ENCODE measurements around the gene EPHA8. TPM values are rescaled to one million over a fixed set of nuclear protein-coding genes. Genes with fewer than 3 reads are reported as not detected.

EPHA8 gene
- polyA plus RNA-seq, 1 experiment: not detected

GRCh38 chr1:22619798-22620197 is 56.5 kb downstream of the EPHA8 start:
- peaks cover 37% of the 10 kb centered on the region for H3K27me3 ChIP-seq (ENCODE audit: control insufficient read depth, insufficient read depth, low read length)
- ChIA-PET CTCF (no interaction called here), POLR2A (no interaction called here)
- no peaks in the 10 kb centered on the region for H3K9me3 ChIP-seq (ENCODE audit: control insufficient read depth, insufficient read depth, low read length)
- no peak overlapping the region for H3K4me3 ChIP-seq (ENCODE audit: low read depth, low read length)
- DNase-seq (ENCODE audit: low read depth, low spot score): no peak
- H3K27ac ChIP-seq (ENCODE audit: low read depth, low read length): no peak overlapping the region
- TF ChIP-seq, protein P1, sequence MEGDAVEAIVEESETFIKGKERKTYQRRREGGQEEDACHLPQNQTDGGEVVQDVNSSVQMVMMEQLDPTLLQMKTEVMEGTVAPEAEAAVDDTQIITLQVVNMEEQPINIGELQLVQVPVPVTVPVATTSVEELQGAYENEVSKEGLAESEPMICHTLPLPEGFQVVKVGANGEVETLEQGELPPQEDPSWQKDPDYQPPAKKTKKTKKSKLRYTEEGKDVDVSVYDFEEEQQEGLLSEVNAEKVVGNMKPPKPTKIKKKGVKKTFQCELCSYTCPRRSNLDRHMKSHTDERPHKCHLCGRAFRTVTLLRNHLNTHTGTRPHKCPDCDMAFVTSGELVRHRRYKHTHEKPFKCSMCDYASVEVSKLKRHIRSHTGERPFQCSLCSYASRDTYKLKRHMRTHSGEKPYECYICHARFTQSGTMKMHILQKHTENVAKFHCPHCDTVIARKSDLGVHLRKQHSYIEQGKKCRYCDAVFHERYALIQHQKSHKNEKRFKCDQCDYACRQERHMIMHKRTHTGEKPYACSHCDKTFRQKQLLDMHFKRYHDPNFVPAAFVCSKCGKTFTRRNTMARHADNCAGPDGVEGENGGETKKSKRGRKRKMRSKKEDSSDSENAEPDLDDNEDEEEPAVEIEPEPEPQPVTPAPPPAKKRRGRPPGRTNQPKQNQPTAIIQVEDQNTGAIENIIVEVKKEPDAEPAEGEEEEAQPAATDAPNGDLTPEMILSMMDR (IDR thresholded peaks at IDR 0.05; ENCODE audit: low read depth, low read length): no peak

GRCh38 chr1:22621761-22622160 is 58.5 kb downstream of the EPHA8 start:
- Histone ChIP-seq H3K9me3 (ENCODE audit: control insufficient read depth, insufficient read depth, low read length) (no peaks in the 10 kb centered on the region), H3K27me3 (ENCODE audit: control insufficient read depth, insufficient read depth, low read length) (peaks cover 42% of the 10 kb centered on the region), H3K4me3 (ENCODE audit: low read depth, low read length) (no peak overlapping the region), H3K27ac (ENCODE audit: low read depth, low read length) (no peak overlapping the region)
- TF ChIP-seq, protein P1 (IDR thresholded peaks at IDR 0.05; ENCODE audit: low read depth, low read length): no peak
- no peak for DNase-seq (ENCODE audit: low read depth, low spot score)
- ChIA-PET CTCF (no interaction called here), POLR2A (no interaction called here)

- H3K27me3 ChIP-seq (ENCODE audit: control insufficient read depth, insufficient read depth, low read length): peaks cover 38% of the 10 kb centered on the region
- no peak for DNase-seq (ENCODE audit: low read depth, low spot score)
Measured at GRCh38 chr1:22625262-22625925, 62.1 kb downstream of the EPHA8 start.

GRCh38 chr1:22626237-22627157 is 63.2 kb downstream of the EPHA8 start:
- CTCF ChIA-PET: interaction anchor here (0.9 kb wide), 1 partner anchor 16 kb away, joined by 5 read pairs; no protein-coding TSS in a partner anchor
- H3K27ac ChIP-seq (ENCODE audit: low read depth, low read length): no peak overlapping the region
- H3K9me3 ChIP-seq (ENCODE audit: control insufficient read depth, insufficient read depth, low read length): no peaks in the 10 kb centered on the region
- H3K27me3 ChIP-seq (ENCODE audit: control insufficient read depth, insufficient read depth, low read length): peaks cover 39% of the 10 kb centered on the region
- no peak overlapping the region for H3K4me3 ChIP-seq (ENCODE audit: low read depth, low read length)
- POLR2A ChIA-PET: no interaction called here
- no peak for DNase-seq (ENCODE audit: low read depth, low spot score)
- TF ChIP-seq, protein P1 (IDR thresholded peaks at IDR 0.05; ENCODE audit: low read depth, low read length): no peak

More at GRCh38 chr1:22625262-22625925, 62.1 kb downstream of the EPHA8 start:
- Histone ChIP-seq H3K27ac (ENCODE audit: low read depth, low read length) (no peak overlapping the region), H3K4me3 (ENCODE audit: low read depth, low read length) (no peak overlapping the region), H3K9me3 (ENCODE audit: control insufficient read depth, insufficient read depth, low read length) (no peaks in the 10 kb centered on the region)
- TF ChIP-seq, protein P1 (IDR thresholded peaks at IDR 0.05; ENCODE audit: low read depth, low read length): no peak
- ChIA-PET POLR2A (no interaction called here), CTCF (no interaction called here)

- POLR2A ChIA-PET: no interaction called here
Measured at GRCh38 chr1:22627331-22627730, 64.0 kb downstream of the EPHA8 start.

More at GRCh38 chr1:22627331-22627730, 64.0 kb downstream of the EPHA8 start:
- Histone ChIP-seq H3K27me3 (ENCODE audit: control insufficient read depth, insufficient read depth, low read length) (peaks cover 39% of the 10 kb centered on the region), H3K4me3 (ENCODE audit: low read depth, low read length) (no peak overlapping the region), H3K27ac (ENCODE audit: low read depth, low read length) (no peak overlapping the region), H3K9me3 (ENCODE audit: control insufficient read depth, insufficient read depth, low read length) (no peaks in the 10 kb centered on the region)
- CTCF ChIA-PET: interaction anchor here (0.9 kb wide), 1 partner anchor 15 kb away, joined by 5 read pairs; no protein-coding TSS in a partner anchor
- no peak for DNase-seq (ENCODE audit: low read depth, low spot score)
- TF ChIP-seq, protein P1 (IDR thresholded peaks at IDR 0.05; ENCODE audit: low read depth, low read length): no peak
